GM19099 (cell line): ENCODE results near the gene NMD3.

Source experiments
- POLR2A ChIP-seq: IDR thresholded peaks from 3 replicates; pipeline ENCODE4 v1.6.1; 2011; ENCODE audit warnings: low read depth; ENCODE audit not compliant: insufficient read length; ENCODE audit errors: extremely low read depth

Gene NMD3

GRCh38 chr3:161220850-161221753 is at the start of gene NMD3:
TSS of gene NMD3 (plus strand) at chr3:161221311. CDS start at chr3:161222014, 703 bp downstream.
- peak; percentile 92 for TF ChIP-seq POLR2A

- no peak for TF ChIP-seq POLR2A
Observed at GRCh38 chr3:161171639-161172552, 49.2 kb upstream of the NMD3 start.

- TF ChIP-seq POLR2A: no peak
Observed at GRCh38 chr3:161175506-161175905, 45.6 kb upstream of the NMD3 start.

- no peak for TF ChIP-seq POLR2A
Observed at GRCh38 chr3:161177991-161178390, 43.1 kb upstream of the NMD3 start.

- no peak for TF ChIP-seq POLR2A
Observed at GRCh38 chr3:161187046-161187445, 34.1 kb upstream of the NMD3 start.

GRCh38 chr3:161197855-161198850 is 23.0 kb upstream of the NMD3 start:
- TF ChIP-seq POLR2A: no peak

- TF ChIP-seq POLR2A: no peak
Observed at GRCh38 chr3:161199926-161200325, 21.2 kb upstream of the NMD3 start.

GRCh38 chr3:161203485-161204098 is 17.5 kb upstream of the NMD3 start:
- no peak for TF ChIP-seq POLR2A

GRCh38 chr3:161208931-161209330 is 12.2 kb upstream of the NMD3 start:
- TF ChIP-seq POLR2A: no peak

GRCh38 chr3:161212171-161212771 is 8.8 kb upstream of the NMD3 start:
- no peak for TF ChIP-seq POLR2A

- TF ChIP-seq POLR2A: no peak
Observed at GRCh38 chr3:161212906-161213305, 8.2 kb upstream of the NMD3 start.

- no peak for TF ChIP-seq POLR2A
Observed at GRCh38 chr3:161213644-161214043, 7.5 kb upstream of the NMD3 start.

GRCh38 chr3:161215185-161215584 is 5.9 kb upstream of the NMD3 start:
- no peak for TF ChIP-seq POLR2A
